Keratinocyte (primary cell): ENCODE results near the gene SDK1. TPM values are rescaled to one million over a fixed set of nuclear protein-coding genes. Genes with fewer than 3 reads are reported as not detected.

Source experiments
- DNase-seq: peaks from one replicate; pipeline ENCODE4 v3.0.0-alpha.2; 2011; ENCODE audit warnings: low read depth, missing footprints, low spot score
- FAIRE-seq: peaks from 2 replicates; lab custom pipeline; 2011; peaks lifted over from hg19 to GRCh38; lab: Jason Lieb, UNC
- H2AFZ ChIP-seq: 2 replicates; pipeline ENCODE4 v1.6.0; 2012; ENCODE audit warnings: low read length, control low read depth, inconsistent platforms; ENCODE audit not compliant: control insufficient read depth
- H3K27ac ChIP-seq: 2 replicates; pipeline ENCODE4 v1.5.1; 2011; ENCODE audit warnings: low read length; ENCODE audit not compliant: control insufficient read depth, insufficient read depth
- H3K27me3 ChIP-seq: 3 replicates; pipeline ENCODE4 v1.6.0; 2011; ENCODE audit warnings: low read length; ENCODE audit not compliant: control insufficient read depth, insufficient read depth; ENCODE audit errors: extremely low read depth
- H3K36me3 ChIP-seq, 2 experiments: 2 replicates in 1 of 2; 3 replicates in 1 of 2; pipeline ENCODE4 v1.5.1; 2011; ENCODE audit warnings: low read length in 2 of 2, mild to moderate bottlenecking in 1 of 2; ENCODE audit not compliant: control insufficient read depth in 2 of 2, insufficient read depth in 2 of 2; ENCODE audit errors: extremely low read depth in 1 of 2
- H3K4me1 ChIP-seq: 3 replicates; pipeline ENCODE4 v1.5.1; 2011; ENCODE audit warnings: low read length; ENCODE audit not compliant: control insufficient read depth, insufficient read depth; ENCODE audit errors: extremely low read depth
- H3K4me2 ChIP-seq: 3 replicates; pipeline ENCODE4 v1.6.0; 2011; ENCODE audit warnings: low read depth, low read length; ENCODE audit not compliant: control insufficient read depth, insufficient read depth; ENCODE audit errors: extremely low read depth
- H3K4me3 ChIP-seq, 3 experiments: fragments of 200-600 bp in 1 of 3; sonication (generic) in 1 of 3; 2 replicates in 2 of 3; 3 replicates in 1 of 3; pipeline ENCODE4 v1.5.1; 2011 to 2016; ENCODE audit warnings: low read length in 3 of 3, mild to moderate bottlenecking in 3 of 3, control low read depth in 2 of 3, inconsistent platforms in 1 of 3, low read depth in 1 of 3, mixed read lengths in 1 of 3, mixed run types in 1 of 3, moderate library complexity in 1 of 3; ENCODE audit not compliant: control insufficient read depth in 2 of 3, insufficient read depth in 2 of 3; ENCODE audit errors: extremely low read depth in 1 of 3
- H3K79me2 ChIP-seq: 2 replicates; pipeline ENCODE4 v1.6.0; 2012; ENCODE audit warnings: low read length; ENCODE audit not compliant: control insufficient read depth, insufficient read depth
- H3K9ac ChIP-seq: 3 replicates; pipeline ENCODE4 v1.6.0; 2011; ENCODE audit warnings: low read length; ENCODE audit not compliant: control insufficient read depth, insufficient read depth; ENCODE audit errors: extremely low read depth
- H3K9me1 ChIP-seq: 3 replicates; pipeline ENCODE4 v1.6.0; 2011; ENCODE audit warnings: low read length; ENCODE audit not compliant: control insufficient read depth, insufficient read depth; ENCODE audit errors: extremely low read depth
- H3K9me3 ChIP-seq: 2 replicates; pipeline ENCODE4 v1.5.1; 2012; ENCODE audit warnings: low read depth, low read length; ENCODE audit not compliant: control insufficient read depth
- H4K20me1 ChIP-seq: 3 replicates; pipeline ENCODE4 v1.6.0; 2011; ENCODE audit warnings: low read length; ENCODE audit not compliant: control insufficient read depth, insufficient read depth; ENCODE audit errors: extremely low read depth
- CTCF ChIP-seq, 3 experiments: IDR thresholded peaks in 1 of 3; conservative IDR thresholded peaks in 1 of 3; optimal IDR thresholded peaks in 1 of 3; 2 replicates in 2 of 3; 3 replicates in 1 of 3; pipeline versions ENCODE3 to v1.5.1; 2011; ENCODE audit warnings: low read length in 3 of 3, mild to moderate bottlenecking in 3 of 3, moderate library complexity in 2 of 3, control low read depth in 1 of 3, inconsistent platforms in 1 of 3; ENCODE audit not compliant: insufficient read depth in 2 of 3; ENCODE audit errors: extremely low read depth in 1 of 3
- EZH2 ChIP-seq: IDR thresholded peaks from one replicate; pipeline ENCODE4 v1.6.1; 2012; ENCODE audit warnings: inconsistent platforms, mild to moderate bottlenecking, low read length, moderate library complexity
- dilution Hi-C: fragments of 300-500 bp; cut with MboI; formaldehyde crosslinking; loops from one replicate; pipeline ENCODE4 v1.7.0; 2020; ENCODE audit warnings: low sequenced_read_pairs; ENCODE audit not compliant: extremely low pct_ligation_motif_present
- polyA plus RNA-seq, 5 experiments: library from polyadenylated mRNA; depleted of rRNA in 3 of 5; stranded (reverse) in 3 of 5; stranded (forward) in 1 of 5; unstranded in 1 of 5; fragments of >200 nt; gene quantifications; 1 replicate in 1 of 5; 2 replicates in 3 of 5; 3 replicates in 1 of 5; pipeline versions ENCODE4 v1.2.1 to v1.2.3, GENCODE V29; 2011 to 2012; ENCODE audit warnings: missing spikeins in 2 of 5, low read depth in 1 of 5, low replicate concordance in 1 of 5

SDK1 gene
- polyA plus RNA-seq, 1 donor (not counting 4 experiments of a cell fraction or from before 2014, with no cell fraction given): 0.66 TPM

- FAIRE-seq: no peak
- no peak for DNase-seq
Observed at GRCh38 chr7:4220011-4220410, 919.0 kb downstream of the SDK1 start.

GRCh38 chr7:4221043-4221442 lies 920.0 kb downstream of the SDK1 start:
- no peak for DNase-seq
- Histone ChIP-seq H3K36me3 (peaks cover 0 to 1% of the 10 kb centered on the region in 2 experiments), H3K4me3 (no peak overlapping the region), H3K9me3 (no peaks in the 10 kb centered on the region), H3K9ac (no peak overlapping the region), H4K20me1 (no peaks in the 10 kb centered on the region), H3K27me3 (no peaks in the 10 kb centered on the region), H3K79me2 (no peaks in the 10 kb centered on the region), H3K9me1 (no peaks in the 10 kb centered on the region), H2AFZ (no peak overlapping the region), H3K4me1 (peaks cover under 1% of the 10 kb centered on the region), H3K27ac (no peak overlapping the region), H3K4me2 (no peak overlapping the region)
- dilution Hi-C loops: no loop called here
- FAIRE-seq: no peak
- no peak for TF ChIP-seq CTCF (optimal IDR thresholded peaks at IDR 0.05 in 1 of 3, IDR thresholded peaks at IDR 0.05 in 1 of 3, conservative IDR thresholded peaks at IDR 0.05 in 1 of 3; ENCODE audit: extremely low read depth in 1 of 3, insufficient read depth in 2 of 3, low read length in 3 of 3)
- no peak for TF ChIP-seq EZH2

More at GRCh38 chr7:4220011-4220410, 919.0 kb downstream of the SDK1 start:
- H3K4me2 ChIP-seq: no peak overlapping the region
- H3K4me1 ChIP-seq: peaks cover 6% of the 10 kb centered on the region
- no peak overlapping the region for H3K4me3 ChIP-seq
- H2AFZ ChIP-seq: no peak overlapping the region
- no peaks in the 10 kb centered on the region for H3K79me2 ChIP-seq
- H3K9me3 ChIP-seq: no peaks in the 10 kb centered on the region
- TF ChIP-seq CTCF (optimal IDR thresholded peaks at IDR 0.05 in 1 of 3, IDR thresholded peaks at IDR 0.05 in 1 of 3, conservative IDR thresholded peaks at IDR 0.05 in 1 of 3; ENCODE audit: extremely low read depth in 1 of 3, insufficient read depth in 2 of 3, low read length in 3 of 3): no peak
- no peak for TF ChIP-seq EZH2
- H4K20me1 ChIP-seq: no peaks in the 10 kb centered on the region
- H3K27ac ChIP-seq: no peak overlapping the region
- no peaks in the 10 kb centered on the region for H3K27me3 ChIP-seq
- dilution Hi-C loops: no loop called here
- peaks cover 0 to 1% of the 10 kb centered on the region in 2 experiments for H3K36me3 ChIP-seq
- H3K9ac ChIP-seq: no peak overlapping the region
- H3K9me1 ChIP-seq: no peaks in the 10 kb centered on the region
